Keratinocyte (primary cell): ENCODE data around the gene ATP5ME.

Experiments used
- EZH2 ChIP-seq: IDR thresholded peaks from one replicate; pipeline ENCODE4 v1.6.1; 2012; ENCODE audit warnings: inconsistent platforms, mild to moderate bottlenecking, low read length, moderate library complexity
- TF ChIP-seq, protein P1 (sequence below), 3 experiments: IDR thresholded peaks in 1 of 3; conservative IDR thresholded peaks in 1 of 3; optimal IDR thresholded peaks in 1 of 3; 2 replicates in 2 of 3; 3 replicates in 1 of 3; pipeline versions ENCODE3 to v1.5.1; 2011; ENCODE audit warnings: low read length in 3 of 3, mild to moderate bottlenecking in 3 of 3, moderate library complexity in 2 of 3, control low read depth in 1 of 3, inconsistent platforms in 1 of 3; ENCODE audit not compliant: insufficient read depth in 2 of 3; ENCODE audit errors: extremely low read depth in 1 of 3

DNA sequence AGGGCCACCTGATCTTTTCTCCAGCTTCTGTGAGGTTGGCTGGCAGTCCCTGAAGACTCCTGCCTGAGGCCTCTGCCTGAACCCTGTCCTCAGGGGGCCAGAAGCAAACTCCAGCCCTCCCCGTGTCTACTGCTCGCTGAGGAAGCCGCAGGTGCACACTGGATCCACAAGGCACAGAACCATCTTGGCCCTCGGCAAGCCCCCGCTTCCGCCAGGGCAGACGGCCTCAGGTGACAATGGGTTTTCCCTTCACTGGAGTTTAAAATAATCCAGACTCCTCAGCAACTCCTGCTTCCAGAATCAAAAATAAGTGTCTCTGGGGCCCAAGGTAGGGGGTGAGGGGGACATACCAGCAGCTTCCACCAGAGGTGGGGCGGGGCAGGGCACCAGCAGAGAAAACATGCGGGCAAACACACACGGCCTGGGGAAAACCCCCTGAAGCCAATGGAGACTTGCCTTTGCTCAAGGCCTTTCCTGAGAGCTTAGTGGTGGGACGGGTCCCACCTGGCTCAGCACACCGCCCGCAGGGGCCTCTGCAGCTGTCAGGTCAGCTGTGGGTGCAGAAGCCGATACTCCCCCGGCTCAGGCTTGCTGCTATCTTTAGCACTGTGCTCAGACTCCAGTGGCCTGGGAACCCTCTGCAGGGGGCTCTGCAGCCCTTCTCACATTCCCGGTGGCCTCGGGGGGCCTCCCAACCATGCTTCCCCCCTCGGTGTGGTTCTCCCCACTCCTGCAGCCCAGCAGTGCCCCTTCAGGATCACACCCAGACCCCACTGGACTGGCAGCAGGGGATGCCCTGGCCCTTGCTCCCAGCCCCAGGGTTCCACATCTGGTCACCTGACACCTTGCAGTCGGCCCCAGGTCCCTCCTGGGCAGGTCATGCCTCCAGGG is 2.1 kb upstream of the ATP5ME start:
- TF ChIP-seq, protein P1, sequence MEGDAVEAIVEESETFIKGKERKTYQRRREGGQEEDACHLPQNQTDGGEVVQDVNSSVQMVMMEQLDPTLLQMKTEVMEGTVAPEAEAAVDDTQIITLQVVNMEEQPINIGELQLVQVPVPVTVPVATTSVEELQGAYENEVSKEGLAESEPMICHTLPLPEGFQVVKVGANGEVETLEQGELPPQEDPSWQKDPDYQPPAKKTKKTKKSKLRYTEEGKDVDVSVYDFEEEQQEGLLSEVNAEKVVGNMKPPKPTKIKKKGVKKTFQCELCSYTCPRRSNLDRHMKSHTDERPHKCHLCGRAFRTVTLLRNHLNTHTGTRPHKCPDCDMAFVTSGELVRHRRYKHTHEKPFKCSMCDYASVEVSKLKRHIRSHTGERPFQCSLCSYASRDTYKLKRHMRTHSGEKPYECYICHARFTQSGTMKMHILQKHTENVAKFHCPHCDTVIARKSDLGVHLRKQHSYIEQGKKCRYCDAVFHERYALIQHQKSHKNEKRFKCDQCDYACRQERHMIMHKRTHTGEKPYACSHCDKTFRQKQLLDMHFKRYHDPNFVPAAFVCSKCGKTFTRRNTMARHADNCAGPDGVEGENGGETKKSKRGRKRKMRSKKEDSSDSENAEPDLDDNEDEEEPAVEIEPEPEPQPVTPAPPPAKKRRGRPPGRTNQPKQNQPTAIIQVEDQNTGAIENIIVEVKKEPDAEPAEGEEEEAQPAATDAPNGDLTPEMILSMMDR (optimal IDR thresholded peaks at IDR 0.05 in 1 of 3, IDR thresholded peaks at IDR 0.05 in 1 of 3, conservative IDR thresholded peaks at IDR 0.05 in 1 of 3; ENCODE audit: extremely low read depth in 1 of 3, insufficient read depth in 2 of 3, low read length in 3 of 3) = no peak
- TF ChIP-seq EZH2 = no peak
